HG03439 (cell line): ENCODE results near the gene OR8S1.
A peak's percentile ranks its signal among the peaks of the same experiment; 100 is the strongest.
"Not testable (repeated sequence)": the region's sequence is repeated elsewhere in the genome, so short reads cannot be mapped to it uniquely, and the experiment has no call there.

Source experiments
- ATAC-seq: cut with Tn5 transposase; IDR thresholded peaks from one replicate; pipeline ENCODE4 v1.9.1; 2021; ENCODE audit warnings: mild to moderate bottlenecking, moderate library complexity; ENCODE audit not compliant: unreplicated experiment

The OR8S1 gene

GRCh38 chr12:48525332-48525731 lies at the start of gene OR8S1:
OR8S1 (plus strand) TSS chr12:48525632; CDS start chr12:48525632, 0 bp downstream.
- no peak for ATAC-seq

- ATAC-seq: no peak
These were observed 43.2 kb upstream of the OR8S1 start, which contains the start of gene C12orf54 for GRCh38 chr12:48482198-48482597. C12orf54 (plus strand) TSS chr12:48482498; CDS start chr12:48483297, 799 bp downstream.

GRCh38 chr12:48482930-48483329 lies 42.5 kb upstream of the OR8S1 start:
- no peak for ATAC-seq

- ATAC-seq: no peak
These were observed 39.2 kb upstream of the OR8S1 start for GRCh38 chr12:48486261-48486660.

GRCh38 chr12:48486679-48487078 lies 38.8 kb upstream of the OR8S1 start:
- no peak for ATAC-seq

- peak; percentile 98 for ATAC-seq
These were observed 36.4 kb upstream of the OR8S1 start for GRCh38 chr12:48489012-48489411.

- ATAC-seq: not testable (repeated sequence)
These were observed 36.0 kb upstream of the OR8S1 start for GRCh38 chr12:48489456-48489855.

- ATAC-seq: not testable (repeated sequence)
These were observed 25.2 kb upstream of the OR8S1 start for GRCh38 chr12:48500281-48500680.

- ATAC-seq: not testable (repeated sequence)
These were observed 18.6 kb upstream of the OR8S1 start for GRCh38 chr12:48506836-48507235.

GRCh38 chr12:48508987-48509386 lies 16.4 kb upstream of the OR8S1 start:
- ATAC-seq: no peak

- ATAC-seq: no peak
These were observed 15.3 kb upstream of the OR8S1 start for GRCh38 chr12:48510111-48510510.

- ATAC-seq: peak; percentile 81
These were observed 12.6 kb upstream of the OR8S1 start for GRCh38 chr12:48512855-48513254.

GRCh38 chr12:48514728-48515127 lies 10.7 kb upstream of the OR8S1 start:
- ATAC-seq: no peak

- not testable (repeated sequence) for ATAC-seq
These were observed 5.1 kb upstream of the OR8S1 start for GRCh38 chr12:48520381-48520780.

- no peak for ATAC-seq
These were observed 2.6 kb downstream of the OR8S1 start for GRCh38 chr12:48527891-48528670.

GRCh38 chr12:48532601-48533000 lies 7.2 kb downstream of the OR8S1 start:
- no peak for ATAC-seq

GRCh38 chr12:48536602-48537001 lies 11.2 kb downstream of the OR8S1 start:
- ATAC-seq: no peak

GRCh38 chr12:48542300-48542928 lies 17.0 kb downstream of the OR8S1 start:
- no peak for ATAC-seq

GRCh38 chr12:48545833-48546469 lies 20.5 kb downstream of the OR8S1 start:
- no peak for ATAC-seq

- not testable (repeated sequence) for ATAC-seq
These were observed 21.6 kb downstream of the OR8S1 start for GRCh38 chr12:48547012-48547411.

- not testable (repeated sequence) for ATAC-seq
These were observed 26.2 kb downstream of the OR8S1 start for GRCh38 chr12:48551636-48552035.
